Transverse colon (tissue), 4 donors: Measurements from ENCODE around the gene STARD3. TPM values are rescaled to one million over a fixed set of nuclear protein-coding genes. Genes with fewer than 3 reads are reported as not detected.
"Not testable (repeated sequence)": the region's sequence is repeated elsewhere in the genome, so short reads cannot be mapped to it uniquely, and the experiment has no call there.

ENCODE experiments used
- DNase-seq: peaks from one replicate; pipeline ENCODE4 v3.0.0-alpha.2; 2019
- H3K27ac ChIP-seq, 4 donors: fragments of 200-600 bp; sonication (generic); 2 replicates each; pipeline ENCODE4 v1.5.1; 2016 to 2018; ENCODE audit warnings: inconsistent platforms in 4 of 4
- H3K27me3 ChIP-seq: fragments of 200-600 bp; sonication (generic); 2 replicates; pipeline ENCODE4 v1.5.1; 2017; ENCODE audit warnings: inconsistent platforms
- H3K36me3 ChIP-seq, 4 donors: fragments of 200-600 bp; sonication (generic); 2 replicates each; pipeline ENCODE4 v1.5.1; 2017 to 2019; ENCODE audit warnings: inconsistent platforms in 4 of 4
- H3K4me1 ChIP-seq, 4 donors: fragments of 200-600 bp; sonication (generic); 2 replicates each; pipeline ENCODE4 v1.5.1; 2017 to 2020; ENCODE audit warnings: inconsistent platforms in 4 of 4
- H3K4me3 ChIP-seq, 4 donors: fragments of 200-600 bp; sonication (generic); 1 replicate in 1 of 4; 2 replicates in 3 of 4; pipeline versions ENCODE4 v1.5.1 to v1.6.1; 2017 to 2019; ENCODE audit warnings: inconsistent platforms in 4 of 4
- H3K9me3 ChIP-seq, 2 donors: fragments of 200-600 bp; sonication (generic); 2 replicates each; pipeline ENCODE4 v1.5.1; 2017 to 2019; ENCODE audit warnings: inconsistent platforms in 2 of 2
- EP300 ChIP-seq: sonication (generic); formaldehyde crosslinking; IDR thresholded peaks from one replicate; pipeline ENCODE4 v1.6.1; 2017; ENCODE audit warnings: antibody characterized with exemption, low read depth
- POLR2A ChIP-seq: fragments of 450-650 bp; IDR thresholded peaks from one replicate; pipeline ENCODE4 v1.6.1; 2016; ENCODE audit warnings: antibody characterized with exemption, mild to moderate bottlenecking, moderate library complexity
- POLR2AphosphoS5 ChIP-seq, 3 donors: sonication (generic); formaldehyde crosslinking; IDR thresholded peaks; one replicate each; pipeline ENCODE4 v1.6.1; 2016; ENCODE audit warnings: antibody characterized with exemption in 3 of 3
- WGBS, 2 donors: methylation state at CpG; one replicate each; pipeline ENCODE4 v1.1.5; 2018; ENCODE audit warnings: low coverage in 1 of 2; 5-methylcytosine and 5-hydroxymethylcytosine counted together
- in situ Hi-C, 4 donors: fragments of 200-750 bp; cut with MboI; loops; one replicate each; pipeline versions ENCODE4 v1.15.0 to v1.15.1; 2017; ENCODE audit warnings: low sequenced_read_pairs in 3 of 4, low pct_ligation_motif_present in 1 of 4, low pct_unique_long_range_greater_than_20kb in 1 of 4
- intact Hi-C: fragments of 100-400 bp; cut with DNase I; formaldehyde crosslinking; loops from one replicate; pipeline ENCODE4 v1.15.1; 2023; ENCODE audit warnings: low total_unique reads
- total RNA-seq, 4 donors: library from RNA; depleted of rRNA; stranded (reverse); fragments of >200 nt; gene quantifications; one replicate each; pipeline ENCODE4 v1.1.0, GENCODE V29; 2016
- TF ChIP-seq, protein P1 (sequence below), 5 experiments: fragments of 200-600 bp in 3 of 5; fragments of 450-650 bp in 2 of 5; sonication (generic) in 3 of 5; IDR thresholded peaks; 1 replicate in 2 of 5; 2 replicates in 3 of 5; pipeline ENCODE4 v1.5.1; 2016 to 2017; ENCODE audit warnings: antibody characterized with exemption in 5 of 5, inconsistent platforms in 3 of 5, mild to moderate bottlenecking in 2 of 5, moderate library complexity in 1 of 5

The STARD3 gene
- total RNA-seq, 4 donors from 2014 or later = 63.5 to 193 (median 73.2) TPM

DNA sequence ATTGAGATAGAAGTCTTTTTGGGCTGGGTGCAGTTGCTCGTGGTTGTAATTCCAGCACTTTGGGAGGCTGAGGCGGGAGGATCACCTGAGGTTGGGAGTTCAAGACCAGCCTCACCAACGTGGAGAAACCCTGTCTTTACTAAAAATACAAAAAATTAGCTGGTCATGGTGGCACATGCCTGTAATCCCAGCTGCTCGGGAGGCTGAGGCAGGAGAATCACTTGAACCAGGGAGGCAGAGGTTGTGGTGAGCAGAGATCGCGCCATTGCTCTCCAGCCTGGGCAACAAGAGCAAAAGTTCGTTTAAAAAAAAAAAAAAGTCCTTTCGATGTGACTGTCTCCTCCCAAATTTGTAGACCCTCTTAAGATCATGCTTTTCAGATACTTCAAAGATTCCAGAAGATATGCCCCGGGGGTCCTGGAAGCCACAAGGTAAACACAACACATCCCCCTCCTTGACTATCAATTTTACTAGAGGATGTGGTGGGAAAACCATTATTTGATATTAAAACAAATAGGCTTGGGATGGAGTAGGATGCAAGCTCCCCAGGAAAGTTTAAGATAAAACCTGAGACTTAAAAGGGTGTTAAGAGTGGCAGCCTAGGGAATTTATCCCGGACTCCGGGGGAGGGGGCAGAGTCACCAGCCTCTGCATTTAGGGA lies 62.3 kb downstream of the STARD3 start:
- H3K27me3 ChIP-seq, in situ Hi-C loops, intact Hi-C loops, H3K9me3 ChIP-seq, DNase-seq, H3K36me3 ChIP-seq: not testable (repeated sequence)
- Histone ChIP-seq H3K27ac (peak overlapping the region; percentile 90 to 95 (median 92)), H3K4me3 (peak overlapping the region; percentile 67 to 85 (median 67)), H3K4me1 (peaks cover 26 to 45% (median 35%) of the 10 kb centered on the region in 4 donors)
- TF ChIP-seq, protein P1, sequence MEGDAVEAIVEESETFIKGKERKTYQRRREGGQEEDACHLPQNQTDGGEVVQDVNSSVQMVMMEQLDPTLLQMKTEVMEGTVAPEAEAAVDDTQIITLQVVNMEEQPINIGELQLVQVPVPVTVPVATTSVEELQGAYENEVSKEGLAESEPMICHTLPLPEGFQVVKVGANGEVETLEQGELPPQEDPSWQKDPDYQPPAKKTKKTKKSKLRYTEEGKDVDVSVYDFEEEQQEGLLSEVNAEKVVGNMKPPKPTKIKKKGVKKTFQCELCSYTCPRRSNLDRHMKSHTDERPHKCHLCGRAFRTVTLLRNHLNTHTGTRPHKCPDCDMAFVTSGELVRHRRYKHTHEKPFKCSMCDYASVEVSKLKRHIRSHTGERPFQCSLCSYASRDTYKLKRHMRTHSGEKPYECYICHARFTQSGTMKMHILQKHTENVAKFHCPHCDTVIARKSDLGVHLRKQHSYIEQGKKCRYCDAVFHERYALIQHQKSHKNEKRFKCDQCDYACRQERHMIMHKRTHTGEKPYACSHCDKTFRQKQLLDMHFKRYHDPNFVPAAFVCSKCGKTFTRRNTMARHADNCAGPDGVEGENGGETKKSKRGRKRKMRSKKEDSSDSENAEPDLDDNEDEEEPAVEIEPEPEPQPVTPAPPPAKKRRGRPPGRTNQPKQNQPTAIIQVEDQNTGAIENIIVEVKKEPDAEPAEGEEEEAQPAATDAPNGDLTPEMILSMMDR (IDR thresholded peaks at IDR 0.05) = peak in 1 of 5 experiments; percentile 5
- 47 to 59% methylated on average over 4 to 11 of the region's 11 CpGs for WGBS, 2 donors

DNA sequence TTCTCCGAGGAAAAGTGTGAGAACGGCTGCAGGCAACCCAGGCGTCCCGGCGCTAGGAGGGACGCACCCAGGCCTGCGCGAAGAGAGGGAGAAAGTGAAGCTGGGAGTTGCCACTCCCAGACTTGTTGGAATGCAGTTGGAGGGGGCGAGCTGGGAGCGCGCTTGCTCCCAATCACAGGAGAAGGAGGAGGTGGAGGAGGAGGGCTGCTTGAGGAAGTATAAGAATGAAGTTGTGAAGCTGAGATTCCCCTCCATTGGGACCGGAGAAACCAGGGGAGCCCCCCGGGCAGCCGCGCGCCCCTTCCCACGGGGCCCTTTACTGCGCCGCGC lies 62.8 kb downstream of the STARD3 start, which contains the start of gene ERBB2:
ERBB2 (plus strand) TSS at position 247 of the 330 bp plus-strand sequence. CDS start 175 bp downstream, outside the sequence.
- Histone ChIP-seq H3K9me3 (no peaks in the 10 kb centered on the region), H3K27me3 (peaks cover 4% of the 10 kb centered on the region), H3K36me3 (no peaks in the 10 kb centered on the region), H3K4me1 (peaks cover 28 to 48% (median 39%) of the 10 kb centered on the region in 4 donors), H3K4me3 (peak within 1 kb of the TSS; percentile 67 to 85 (median 67)), H3K27ac (peak within 1 kb of the TSS; percentile 90 to 95 (median 92))
- DNase-seq = peak; percentile 88
- in situ Hi-C loops = no loop called here
- TF ChIP-seq EP300 (no peak), POLR2A (peak; percentile 94), POLR2AphosphoS5 (IDR thresholded peaks at IDR 0.05) (peak; percentile 89 to 97 (median 95))
- WGBS, 2 donors = 12% methylated on average over 12 of the region's 20 CpGs; no CpG with 5 or more reads in 1 of the 2 donors
- intact Hi-C loops = no loop called here

DNA sequence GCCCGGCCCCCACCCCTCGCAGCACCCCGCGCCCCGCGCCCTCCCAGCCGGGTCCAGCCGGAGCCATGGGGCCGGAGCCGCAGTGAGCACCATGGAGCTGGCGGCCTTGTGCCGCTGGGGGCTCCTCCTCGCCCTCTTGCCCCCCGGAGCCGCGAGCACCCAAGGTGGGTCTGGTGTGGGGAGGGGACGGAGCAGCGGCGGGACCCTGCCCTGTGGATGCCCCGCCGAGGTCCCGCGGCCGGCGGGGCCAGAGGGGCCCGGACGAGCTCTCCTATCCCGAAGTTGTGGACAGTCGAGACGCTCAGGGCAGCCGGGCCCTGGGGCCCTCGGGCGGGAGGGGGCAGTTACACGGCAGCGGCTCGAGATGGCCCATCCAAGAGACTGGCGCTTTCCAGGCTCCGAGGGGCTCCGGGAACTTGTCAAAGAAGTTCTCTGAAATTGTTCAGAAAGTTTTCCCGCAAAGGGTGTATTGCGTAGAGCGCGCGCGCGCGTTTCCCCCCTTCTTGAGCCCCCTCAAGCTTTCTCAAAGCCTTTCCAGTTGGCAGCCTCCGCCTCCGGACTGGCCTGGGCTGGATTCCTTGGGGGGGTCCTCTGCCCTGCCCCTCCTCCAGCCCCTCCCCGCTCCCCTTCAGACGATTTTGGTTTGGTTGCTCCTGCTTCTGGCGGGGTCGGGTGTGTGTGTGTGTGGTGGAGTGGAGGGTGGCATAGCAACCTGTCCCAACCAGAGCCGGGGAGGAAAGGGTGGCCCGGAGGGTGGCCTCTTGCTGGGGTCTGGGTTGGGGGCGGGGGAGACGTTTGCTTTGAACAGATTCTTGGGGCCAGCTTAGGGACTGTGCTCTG lies 63.4 kb downstream of the STARD3 start:
- in situ Hi-C loops = no loop called here
- WGBS, 2 donors = 9% methylated on average over 24 of the region's 57 CpGs; no CpG with 5 or more reads in 1 of the 2 donors
- intact Hi-C loops = no loop called here
- TF ChIP-seq POLR2AphosphoS5 (IDR thresholded peaks at IDR 0.05) (no peak), EP300 (no peak), POLR2A (no peak)
- TF ChIP-seq, protein P1 (IDR thresholded peaks at IDR 0.05) = no peak
- Histone ChIP-seq H3K27ac (peak overlapping the region; percentile 90 to 95 (median 92)), H3K4me3 (peak overlapping the region; percentile 67 to 85 (median 67)), H3K27me3 (peaks cover 4% of the 10 kb centered on the region), H3K9me3 (no peaks in the 10 kb centered on the region), H3K36me3 (no peaks in the 10 kb centered on the region), H3K4me1 (peaks cover 34 to 49% (median 42%) of the 10 kb centered on the region in 4 donors)
- DNase-seq = no peak

DNA sequence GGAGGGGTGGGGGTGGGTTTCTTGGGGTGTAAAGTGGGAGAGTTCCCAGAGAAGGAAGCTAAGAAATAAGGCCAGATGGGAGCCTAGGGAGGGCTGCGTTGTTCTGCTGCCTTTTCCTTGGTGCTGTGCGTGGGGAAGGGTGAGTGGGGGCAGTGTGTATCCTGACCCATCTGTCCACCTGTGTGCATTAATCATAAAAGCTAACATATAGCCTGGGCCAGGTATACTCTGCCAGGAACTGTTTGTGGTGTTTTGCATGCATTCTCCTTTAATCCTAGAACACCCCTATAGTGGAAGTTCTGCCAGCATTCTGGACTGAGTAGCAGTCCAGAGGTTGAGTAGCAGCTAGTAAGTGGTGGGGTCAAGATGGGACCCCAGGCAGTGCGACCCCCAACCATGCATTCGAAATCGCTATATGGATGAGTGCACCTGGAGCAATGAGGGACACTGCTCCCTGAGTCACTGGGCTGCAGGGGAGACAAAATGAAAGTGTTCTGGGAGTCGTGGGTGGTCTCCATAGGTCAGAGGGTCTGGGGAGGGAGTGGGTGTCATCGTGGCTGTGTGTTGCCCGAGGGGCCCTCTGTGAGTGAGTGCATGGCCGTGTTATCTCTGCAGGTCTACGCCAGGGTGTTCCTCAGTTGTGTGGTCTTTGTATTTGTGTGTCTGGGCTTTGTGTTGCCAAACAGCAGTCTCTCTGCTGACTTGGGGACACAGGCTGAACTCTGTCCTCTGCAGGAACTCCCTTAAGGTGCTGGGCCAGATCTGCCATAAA lies 64.3 kb downstream of the STARD3 start:
- Histone ChIP-seq H3K27ac (peak overlapping the region; percentile 90 to 95 (median 92)), H3K36me3 (no peaks in the 10 kb centered on the region), H3K9me3 (no peaks in the 10 kb centered on the region), H3K4me1 (peaks cover 36 to 52% (median 48%) of the 10 kb centered on the region in 4 donors), H3K27me3 (peaks cover 4% of the 10 kb centered on the region), H3K4me3 (peak overlapping the region; percentile 67 to 85 (median 67))
- in situ Hi-C loops (no loop called here), intact Hi-C loops (no loop called here)
- TF ChIP-seq, protein P1 (IDR thresholded peaks at IDR 0.05) = no peak
- peak; percentile 91 to 96 (median 94) for TF ChIP-seq POLR2AphosphoS5 (IDR thresholded peaks at IDR 0.05)
- no peak for TF ChIP-seq EP300
- peak; percentile 93 for TF ChIP-seq POLR2A
- 20 to 26% methylated on average over 1 to 10 of the region's 10 CpGs for WGBS, 2 donors
- DNase-seq = peak; percentile 88
